HCT116 (cell line): ENCODE data around the gene ATP7B.

Experiments used
- CEBPB ChIP-seq: IDR thresholded peaks from 2 replicates; pipeline ENCODE4 v1.6.1; 2012; ENCODE audit warnings: low read depth
- EZH2 ChIP-seq: fragments of 200-600 bp; sonication (generic); IDR thresholded peaks from 2 replicates; pipeline ENCODE4 v1.6.1; 2017; ENCODE audit warnings: antibody characterized with exemption, mixed run types
- POLR2A ChIP-seq: IDR thresholded peaks from 2 replicates; pipeline ENCODE4 v1.7.0; 2011; ENCODE audit warnings: borderline replicate concordance; ENCODE audit not compliant: insufficient read depth, insufficient read length; ENCODE audit errors: extremely low read depth
- SP1 ChIP-seq: IDR thresholded peaks from 2 replicates; pipeline ENCODE4 v1.6.1; 2012; ENCODE audit warnings: low read depth
- YY1 ChIP-seq: IDR thresholded peaks from 2 replicates; pipeline ENCODE4 v1.6.1; 2011; ENCODE audit warnings: low read length, low read depth, moderate library complexity, mild to moderate bottlenecking; ENCODE audit not compliant: insufficient replicate concordance; ENCODE audit errors: extremely low read depth
- TF ChIP-seq, protein P1 (sequence below), 3 experiments: fragments of 200-600 bp in 1 of 3; sonication (generic) in 1 of 3; IDR thresholded peaks in 2 of 3; conservative IDR thresholded peaks in 1 of 3; 2 replicates each; pipeline ENCODE4 v1.5.1; 2012 to 2017; ENCODE audit warnings: low read depth in 2 of 3, low read length in 2 of 3, antibody characterized with exemption in 1 of 3, borderline replicate concordance in 1 of 3, control low read depth in 1 of 3, mild to moderate bottlenecking in 1 of 3, mixed read lengths in 1 of 3, mixed run types in 1 of 3, moderate library complexity in 1 of 3; ENCODE audit not compliant: insufficient read depth in 1 of 3
- TF ChIP-seq, protein P2 (sequence below): IDR thresholded peaks from 2 replicates; pipeline ENCODE4 v1.6.1; 2012

DNA sequence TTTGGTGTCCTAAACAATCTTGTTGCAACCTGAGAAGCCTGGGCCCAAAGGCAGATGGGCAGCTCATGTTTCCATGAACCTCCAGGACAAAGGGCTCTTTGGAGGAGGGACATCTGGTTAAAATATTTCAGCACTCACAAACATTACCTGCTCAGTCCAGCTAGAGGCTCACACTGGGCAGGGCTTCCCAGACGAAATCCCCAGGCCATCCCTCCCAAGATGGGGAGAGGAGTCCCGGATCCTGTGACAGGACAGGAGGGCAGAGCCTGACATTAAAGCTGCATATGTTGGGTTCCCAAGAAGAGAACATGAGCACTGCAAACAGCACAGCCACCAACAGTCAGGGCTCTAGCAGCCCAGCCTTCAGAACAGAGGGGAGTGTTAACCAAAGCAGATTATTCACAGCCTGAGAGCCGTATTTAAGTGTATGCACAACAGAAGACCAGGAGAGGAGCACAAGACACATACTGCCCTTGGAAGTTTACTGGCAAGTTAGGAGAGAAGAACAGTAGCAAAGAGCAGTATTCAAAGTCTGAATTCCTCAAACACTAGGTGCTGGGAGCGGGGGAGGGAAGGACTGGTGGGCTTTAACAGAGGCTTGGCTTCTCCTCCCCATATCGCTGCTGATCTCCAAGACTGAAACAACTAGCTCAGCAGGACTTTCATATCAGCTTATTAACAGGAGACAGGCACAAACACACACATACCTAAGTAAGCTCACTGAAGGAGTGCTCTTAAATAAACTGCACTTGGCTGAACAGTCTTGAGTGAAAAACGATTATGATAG is 12.3 kb downstream of the ATP7B start:
- TF ChIP-seq, protein P1, sequence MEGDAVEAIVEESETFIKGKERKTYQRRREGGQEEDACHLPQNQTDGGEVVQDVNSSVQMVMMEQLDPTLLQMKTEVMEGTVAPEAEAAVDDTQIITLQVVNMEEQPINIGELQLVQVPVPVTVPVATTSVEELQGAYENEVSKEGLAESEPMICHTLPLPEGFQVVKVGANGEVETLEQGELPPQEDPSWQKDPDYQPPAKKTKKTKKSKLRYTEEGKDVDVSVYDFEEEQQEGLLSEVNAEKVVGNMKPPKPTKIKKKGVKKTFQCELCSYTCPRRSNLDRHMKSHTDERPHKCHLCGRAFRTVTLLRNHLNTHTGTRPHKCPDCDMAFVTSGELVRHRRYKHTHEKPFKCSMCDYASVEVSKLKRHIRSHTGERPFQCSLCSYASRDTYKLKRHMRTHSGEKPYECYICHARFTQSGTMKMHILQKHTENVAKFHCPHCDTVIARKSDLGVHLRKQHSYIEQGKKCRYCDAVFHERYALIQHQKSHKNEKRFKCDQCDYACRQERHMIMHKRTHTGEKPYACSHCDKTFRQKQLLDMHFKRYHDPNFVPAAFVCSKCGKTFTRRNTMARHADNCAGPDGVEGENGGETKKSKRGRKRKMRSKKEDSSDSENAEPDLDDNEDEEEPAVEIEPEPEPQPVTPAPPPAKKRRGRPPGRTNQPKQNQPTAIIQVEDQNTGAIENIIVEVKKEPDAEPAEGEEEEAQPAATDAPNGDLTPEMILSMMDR (IDR thresholded peaks at IDR 0.05 in 2 of 3, conservative IDR thresholded peaks at IDR 0.05 in 1 of 3; ENCODE audit: borderline replicate concordance in 1 of 3, insufficient read depth in 1 of 3, low read depth in 2 of 3, low read length in 2 of 3), result no peak
- TF ChIP-seq YY1, result no peak
- TF ChIP-seq EZH2, result no peak
- TF ChIP-seq, protein P2, sequence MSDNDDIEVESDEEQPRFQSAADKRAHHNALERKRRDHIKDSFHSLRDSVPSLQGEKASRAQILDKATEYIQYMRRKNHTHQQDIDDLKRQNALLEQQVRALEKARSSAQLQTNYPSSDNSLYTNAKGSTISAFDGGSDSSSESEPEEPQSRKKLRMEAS, result no peak
- no peak for TF ChIP-seq SP1
- no peak for TF ChIP-seq POLR2A
- TF ChIP-seq CEBPB, result no peak
